ENCODE measurements around the gene CAST. TPM values are rescaled to one million over a fixed set of nuclear protein-coding genes. Genes with fewer than 3 reads are reported as not detected.

Gene CAST
- total and polyA plus RNA-seq, 7 experiments from 2014 or later, result 31.1 to 298 (median 114) TPM

DNA sequence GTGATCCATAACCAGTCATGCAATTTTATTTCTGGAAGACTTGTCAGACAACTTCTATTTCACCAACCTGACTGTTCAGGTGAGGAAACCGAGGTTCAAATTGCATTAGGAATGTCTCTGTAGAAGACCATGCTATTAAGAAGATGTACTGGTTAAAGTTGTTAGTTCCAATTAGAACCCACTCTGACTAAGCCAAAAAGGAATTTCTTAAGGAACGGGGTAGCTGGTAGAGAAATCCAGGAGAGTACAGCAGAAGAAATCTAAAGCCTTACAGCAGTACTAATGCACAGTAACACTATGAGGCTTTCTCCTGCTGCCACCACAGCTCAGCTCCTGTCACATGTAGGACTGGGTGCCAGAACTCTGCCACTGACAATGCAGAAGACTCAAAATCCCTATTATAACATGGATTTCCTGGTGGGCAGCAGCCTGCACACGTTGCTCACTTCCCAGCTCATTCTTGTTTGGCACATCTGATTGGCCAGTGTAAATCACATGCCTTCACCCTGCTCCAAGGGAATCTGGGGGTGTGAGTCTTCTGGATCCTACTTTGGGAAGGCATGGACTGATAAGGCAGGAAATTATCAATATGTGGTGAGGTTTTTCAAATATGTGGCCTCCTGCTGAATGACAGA lies 37.1 kb downstream of the CAST start:
- Histone ChIP-seq H3K4me1 (ENCODE audit: control insufficient read depth in 2 of 2, insufficient read depth in 2 of 2, low read length in 2 of 2) (peaks cover 6 to 16% of the 10 kb centered on the region in 2 donors), H3K27ac (ENCODE audit: low read depth, low read length) (no peak overlapping the region), H3K9me3 (ENCODE audit: control insufficient read depth in 2 of 3, low read length in 3 of 3) (no peaks in the 10 kb centered on the region), H3K36me3 (ENCODE audit: control insufficient read depth in 2 of 3, insufficient read depth in 3 of 3, low read length in 3 of 3) (peaks cover 0 to 3% (median 0%) of the 10 kb centered on the region in 3 experiments), H3K27me3 (ENCODE audit: control insufficient read depth in 2 of 2, insufficient read depth in 2 of 2, low read length in 2 of 2) (no peaks in the 10 kb centered on the region), H3K4me3 (ENCODE audit: low read length) (no peak overlapping the region)
- ATAC-seq (no peak), DNase-seq (no peak)
- Mint-ChIP-seq H3K9me3 (no peaks in the 10 kb centered on the region), H3K4me1 (peaks cover 7 to 29% (median 19%) of the 10 kb centered on the region in 7 donors), H3K36me3 (peaks cover 0 to 8% (median 3%) of the 10 kb centered on the region in 5 donors), H3K27me3 (no peaks in the 10 kb centered on the region), H3K4me3 (no peak overlapping the region), H3K27ac (peak overlapping the region in 6 of 9 donors; percentile 3 to 70 (median 36))
- intact Hi-C loops (cut with micrococcal nuclease), result no loop called here
- ChIA-PET CTCF (no interaction called here), POLR2A (interaction anchor here (0.6 kb wide), 1 partner anchor 356 kb away, joined by 3 read pairs; no protein-coding TSS in a partner anchor)

DNA sequence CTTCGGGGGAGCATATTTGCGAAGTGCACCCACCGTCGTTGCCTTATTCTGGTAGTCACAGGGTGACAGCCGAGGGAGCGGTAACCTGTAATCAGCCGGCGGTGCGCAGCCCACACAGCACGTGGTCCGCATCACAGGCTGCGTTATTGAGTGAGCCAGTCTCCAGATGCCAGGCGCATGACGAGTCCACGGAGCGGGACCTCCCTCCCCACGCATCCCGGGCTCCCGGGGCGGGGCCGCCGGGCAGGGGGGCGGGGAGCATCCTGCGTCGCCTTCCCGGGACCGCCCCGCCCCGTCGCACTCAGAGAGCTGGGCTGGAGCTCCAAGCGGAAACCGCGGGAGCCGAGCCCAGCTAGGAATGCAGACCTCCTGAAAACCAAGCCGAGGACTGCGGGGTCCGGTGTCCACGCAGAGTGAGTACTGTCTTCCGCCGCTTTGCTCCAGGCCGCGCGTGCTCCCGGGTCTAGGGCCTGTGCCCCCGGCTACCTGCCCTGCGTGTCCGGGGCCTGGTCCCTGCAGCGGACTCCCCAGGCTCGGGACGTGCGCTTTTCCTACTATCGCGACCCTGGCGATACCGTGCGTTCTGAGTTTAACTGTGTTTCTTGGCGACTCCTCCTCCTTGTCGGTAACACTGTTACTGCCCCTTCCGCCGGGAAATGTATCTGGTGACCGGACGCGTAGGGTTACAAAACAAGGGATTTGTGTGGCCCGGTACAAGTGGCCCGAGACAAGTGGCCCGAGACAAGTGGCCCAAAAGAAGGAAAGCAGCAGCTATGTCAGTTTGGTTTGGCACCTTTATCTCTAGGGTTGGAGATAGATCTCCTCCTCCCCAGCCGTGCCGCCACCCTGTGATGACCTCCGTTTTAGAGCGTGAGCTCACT lies 40.6 kb downstream of the CAST start:
- Histone ChIP-seq H3K9me3 (ENCODE audit: control insufficient read depth in 2 of 3, low read length in 3 of 3) (no peaks in the 10 kb centered on the region), H3K4me3 (ENCODE audit: low read length) (peak overlapping the region; percentile 75), H3K27me3 (ENCODE audit: control insufficient read depth in 2 of 2, insufficient read depth in 2 of 2, low read length in 2 of 2) (no peaks in the 10 kb centered on the region), H3K4me1 (ENCODE audit: control insufficient read depth in 2 of 2, insufficient read depth in 2 of 2, low read length in 2 of 2) (peaks cover 7 to 20% of the 10 kb centered on the region in 2 donors), H3K36me3 (ENCODE audit: control insufficient read depth in 2 of 3, insufficient read depth in 3 of 3, low read length in 3 of 3) (no peaks in the 10 kb centered on the region), H3K27ac (ENCODE audit: low read depth, low read length) (peak overlapping the region; percentile 82)
- ATAC-seq (peak; percentile 91), DNase-seq (peak; percentile 60 to 88 (median 77))
- no peaks in the 10 kb centered on the region for H3K27me3 Mint-ChIP-seq
- H3K9me3 Mint-ChIP-seq, result no peaks in the 10 kb centered on the region
- H3K36me3 Mint-ChIP-seq, result peaks cover 0 to 5% (median 2%) of the 10 kb centered on the region in 5 donors
- H3K4me1 Mint-ChIP-seq, result peaks cover 18 to 56% (median 29%) of the 10 kb centered on the region in 7 donors
- peak overlapping the region; percentile 90 to 98 (median 96) for H3K27ac Mint-ChIP-seq
- ChIA-PET POLR2A (interaction anchor here (0.8 to 3.9 kb wide), 8 partner anchors 11 to 114 kb away, joined by 3 to 32 read pairs (median 4); partner anchors contain the start of gene CAST), CTCF (interaction anchor here (1.6 kb wide), 1 partner anchor 39 kb away, joined by 3 read pairs; no protein-coding TSS in a partner anchor)
- intact Hi-C loops (cut with micrococcal nuclease), result loop anchor here (1.0 to 5.0 kb wide), 6 partner anchors 12 to 740 kb away; partner anchors contain the start of genes CAST (in 2 of the 2), ELL2 (in 1 of the 2) and RIOK2 (in 1 of the 2)
- peak overlapping the region; percentile 87 to 98 (median 94) for H3K4me3 Mint-ChIP-seq

GRCh38 chr5:96703384-96703920 lies 41.3 kb downstream of the CAST start:
- peaks cover 17 to 59% (median 29%) of the 10 kb centered on the region in 7 donors for H3K4me1 Mint-ChIP-seq
- H3K4me3 Mint-ChIP-seq, result peak overlapping the region; percentile 87 to 98 (median 94)
- peak overlapping the region; percentile 82 for H3K27ac ChIP-seq (ENCODE audit: low read depth, low read length)
- peaks cover 0 to 4% (median under 1%) of the 10 kb centered on the region in 5 donors for H3K36me3 Mint-ChIP-seq
- no peaks in the 10 kb centered on the region for H3K9me3 ChIP-seq (ENCODE audit: control insufficient read depth in 2 of 3, low read length in 3 of 3)
- CTCF ChIA-PET, result interaction anchor here (0.6 to 1.6 kb wide), 2 partner anchors 40 to 503 kb away, joined by 3 read pairs; no protein-coding TSS in a partner anchor
- H3K27me3 ChIP-seq (ENCODE audit: control insufficient read depth in 2 of 2, insufficient read depth in 2 of 2, low read length in 2 of 2), result no peaks in the 10 kb centered on the region
- peak in 5 of 9 donors; percentile 74 to 83 (median 80) for DNase-seq
- H3K36me3 ChIP-seq (ENCODE audit: control insufficient read depth in 2 of 3, insufficient read depth in 3 of 3, low read length in 3 of 3), result no peaks in the 10 kb centered on the region
- peaks cover 7 to 20% of the 10 kb centered on the region in 2 donors for H3K4me1 ChIP-seq (ENCODE audit: control insufficient read depth in 2 of 2, insufficient read depth in 2 of 2, low read length in 2 of 2)
- intact Hi-C loops (cut with micrococcal nuclease), result loop anchor here (1.0 to 5.0 kb wide), 6 partner anchors 11 to 741 kb away; partner anchors contain the start of genes CAST (in 2 of the 2), ELL2 (in 1 of the 2) and RIOK2 (in 1 of the 2)
- H3K9me3 Mint-ChIP-seq, result no peaks in the 10 kb centered on the region
- ATAC-seq, result no peak
- H3K27ac Mint-ChIP-seq, result peak overlapping the region; percentile 90 to 98 (median 96)
- H3K27me3 Mint-ChIP-seq, result no peaks in the 10 kb centered on the region
- peak overlapping the region; percentile 75 for H3K4me3 ChIP-seq (ENCODE audit: low read length)
- POLR2A ChIA-PET, result interaction anchor here (0.8 to 3.9 kb wide), 6 partner anchors 11 to 114 kb away, joined by 3 to 32 read pairs (median 4); partner anchors contain the start of gene CAST

GRCh38 chr5:96703995-96704394 lies 41.8 kb downstream of the CAST start:
- H3K9me3 Mint-ChIP-seq, result no peaks in the 10 kb centered on the region
- intact Hi-C loops (cut with micrococcal nuclease), result loop anchor here (1.0 to 5.0 kb wide), 6 partner anchors 10 to 742 kb away; partner anchors contain the start of genes CAST (in 2 of the 2), ELL2 (in 1 of the 2) and RIOK2 (in 1 of the 2)
- peak overlapping the region; percentile 9 to 98 (median 96) for H3K27ac Mint-ChIP-seq
- Histone ChIP-seq H3K9me3 (ENCODE audit: control insufficient read depth in 2 of 3, low read length in 3 of 3) (no peaks in the 10 kb centered on the region), H3K4me3 (ENCODE audit: low read length) (no peak overlapping the region), H3K36me3 (ENCODE audit: control insufficient read depth in 2 of 3, insufficient read depth in 3 of 3, low read length in 3 of 3) (no peaks in the 10 kb centered on the region), H3K27me3 (ENCODE audit: control insufficient read depth in 2 of 2, insufficient read depth in 2 of 2, low read length in 2 of 2) (no peaks in the 10 kb centered on the region), H3K4me1 (ENCODE audit: control insufficient read depth in 2 of 2, insufficient read depth in 2 of 2, low read length in 2 of 2) (peaks cover 7 to 20% of the 10 kb centered on the region in 2 donors), H3K27ac (ENCODE audit: low read depth, low read length) (peak overlapping the region; percentile 82)
- ChIA-PET POLR2A (interaction anchor here (0.8 to 3.9 kb wide), 5 partner anchors 11 to 113 kb away, joined by 3 to 32 read pairs (median 4); partner anchors contain the start of gene CAST), CTCF (interaction anchor here (0.6 to 1.6 kb wide), 3 partner anchors 41 to 504 kb away, joined by 3 read pairs; no protein-coding TSS in a partner anchor)
- peaks cover 19 to 63% (median 29%) of the 10 kb centered on the region in 7 donors for H3K4me1 Mint-ChIP-seq
- H3K27me3 Mint-ChIP-seq, result no peaks in the 10 kb centered on the region
- H3K36me3 Mint-ChIP-seq, result peaks cover 0 to 4% (median 0%) of the 10 kb centered on the region in 5 donors
- H3K4me3 Mint-ChIP-seq, result peak overlapping the region; percentile 20 to 98 (median 94)
- DNase-seq (no peak), ATAC-seq (no peak)

GRCh38 chr5:96706433-96707111 lies 44.4 kb downstream of the CAST start:
- DNase-seq (no peak), ATAC-seq (no peak)
- H3K36me3 Mint-ChIP-seq, result peaks cover 0 to 4% (median under 1%) of the 10 kb centered on the region in 5 donors
- H3K27me3 Mint-ChIP-seq, result no peaks in the 10 kb centered on the region
- POLR2A ChIA-PET, result interaction anchor here (0.6 kb wide), 1 partner anchor 133 kb away, joined by 5 read pairs; no protein-coding TSS in a partner anchor
- Histone ChIP-seq H3K4me1 (ENCODE audit: control insufficient read depth in 2 of 2, insufficient read depth in 2 of 2, low read length in 2 of 2) (peaks cover 7 to 20% of the 10 kb centered on the region in 2 donors), H3K9me3 (ENCODE audit: control insufficient read depth in 2 of 3, low read length in 3 of 3) (no peaks in the 10 kb centered on the region), H3K36me3 (ENCODE audit: control insufficient read depth in 2 of 3, insufficient read depth in 3 of 3, low read length in 3 of 3) (no peaks in the 10 kb centered on the region), H3K4me3 (ENCODE audit: low read length) (no peak overlapping the region), H3K27ac (ENCODE audit: low read depth, low read length) (no peak overlapping the region), H3K27me3 (ENCODE audit: control insufficient read depth in 2 of 2, insufficient read depth in 2 of 2, low read length in 2 of 2) (no peaks in the 10 kb centered on the region)
- peak overlapping the region in 3 of 9 donors; percentile 21 to 32 (median 21) for H3K27ac Mint-ChIP-seq
- H3K4me1 Mint-ChIP-seq, result peaks cover 24 to 71% (median 40%) of the 10 kb centered on the region in 7 donors
- intact Hi-C loops (cut with micrococcal nuclease), result no loop called here
- CTCF ChIA-PET, result no interaction called here
- H3K9me3 Mint-ChIP-seq, result no peaks in the 10 kb centered on the region
- H3K4me3 Mint-ChIP-seq, result no peak overlapping the region
